Neural progenitor cell (in vitro differentiated cells): ENCODE data around the gene SPATA13.

ENCODE experiments used
- EZH2 ChIP-seq: fragments of 200-600 bp; sonication (generic); IDR thresholded peaks from 2 replicates; pipeline ENCODE4 v1.6.1; 2017; ENCODE audit warnings: antibody characterized with exemption, mild to moderate bottlenecking, moderate library complexity
- EZH2phosphoT487 ChIP-seq: fragments of 200-600 bp; sonication (generic); IDR thresholded peaks from 2 replicates; pipeline ENCODE4 v1.6.1; 2017; ENCODE audit warnings: antibody characterized with exemption
- TF ChIP-seq, protein P1 (sequence below): fragments of 200-600 bp; sonication (generic); IDR thresholded peaks from 2 replicates; pipeline ENCODE4 v1.5.1; 2017; ENCODE audit warnings: antibody characterized with exemption, mild to moderate bottlenecking

DNA sequence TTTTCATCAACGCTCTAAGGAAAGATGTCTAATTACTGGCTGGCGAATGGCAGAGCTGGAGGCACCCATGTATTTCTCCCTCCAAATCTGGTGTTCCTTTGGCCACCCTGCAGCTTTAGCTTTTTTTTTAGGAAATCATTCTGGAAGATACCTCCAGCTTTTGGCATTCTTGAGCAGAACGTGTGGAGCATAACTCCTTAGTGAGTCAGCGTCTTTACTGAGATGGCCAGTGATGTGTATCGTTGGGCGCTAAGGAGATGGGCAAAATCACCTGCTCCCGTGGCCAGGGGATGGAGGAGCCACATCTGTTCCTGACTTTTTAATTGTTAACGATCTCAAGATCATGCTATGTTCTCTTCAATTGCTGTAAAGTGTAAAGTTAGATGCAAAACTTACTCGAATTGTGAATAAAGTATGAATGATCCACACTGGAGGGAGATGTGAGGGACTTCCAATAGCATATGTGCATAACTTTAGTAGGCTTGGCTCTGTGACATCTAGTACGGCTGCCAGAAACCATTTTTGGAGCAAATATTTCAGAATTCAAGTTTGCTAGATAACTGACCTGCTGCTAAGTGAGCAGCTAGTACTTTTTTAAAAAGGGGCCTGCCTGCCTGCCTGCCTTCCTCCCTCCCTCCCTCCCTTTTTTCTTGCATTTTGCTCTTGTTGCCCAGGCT lies 124.5 kb downstream of the SPATA13 start:
- TF ChIP-seq, protein P1, sequence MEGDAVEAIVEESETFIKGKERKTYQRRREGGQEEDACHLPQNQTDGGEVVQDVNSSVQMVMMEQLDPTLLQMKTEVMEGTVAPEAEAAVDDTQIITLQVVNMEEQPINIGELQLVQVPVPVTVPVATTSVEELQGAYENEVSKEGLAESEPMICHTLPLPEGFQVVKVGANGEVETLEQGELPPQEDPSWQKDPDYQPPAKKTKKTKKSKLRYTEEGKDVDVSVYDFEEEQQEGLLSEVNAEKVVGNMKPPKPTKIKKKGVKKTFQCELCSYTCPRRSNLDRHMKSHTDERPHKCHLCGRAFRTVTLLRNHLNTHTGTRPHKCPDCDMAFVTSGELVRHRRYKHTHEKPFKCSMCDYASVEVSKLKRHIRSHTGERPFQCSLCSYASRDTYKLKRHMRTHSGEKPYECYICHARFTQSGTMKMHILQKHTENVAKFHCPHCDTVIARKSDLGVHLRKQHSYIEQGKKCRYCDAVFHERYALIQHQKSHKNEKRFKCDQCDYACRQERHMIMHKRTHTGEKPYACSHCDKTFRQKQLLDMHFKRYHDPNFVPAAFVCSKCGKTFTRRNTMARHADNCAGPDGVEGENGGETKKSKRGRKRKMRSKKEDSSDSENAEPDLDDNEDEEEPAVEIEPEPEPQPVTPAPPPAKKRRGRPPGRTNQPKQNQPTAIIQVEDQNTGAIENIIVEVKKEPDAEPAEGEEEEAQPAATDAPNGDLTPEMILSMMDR = no peak
- TF ChIP-seq EZH2 = no peak
- no peak for TF ChIP-seq EZH2phosphoT487
